Measurements from ENCODE around the gene NKIRAS1.
A peak's percentile ranks its signal among the peaks of the same experiment; 100 is the strongest.
"Not testable (repeated sequence)": the region's sequence is repeated elsewhere in the genome, so short reads cannot be mapped to it uniquely, and the experiment has no call there.

NKIRAS1 gene

GRCh38 chr3:23874359-23875112, 42.3 kb downstream of the NKIRAS1 start:
- CTCF ChIA-PET = interaction anchor here (0.9 to 2.2 kb wide), 5 partner anchors 10 to 417 kb away, joined by 3 to 8 read pairs (median 3); no protein-coding TSS in a partner anchor
- no peak overlapping the region for H3K4me3 ChIP-seq (ENCODE audit: low read depth, low read length)
- POLR2A ChIA-PET = interaction anchor here (0.9 kb wide), 1 partner anchor 42 kb away, joined by 3 read pairs; the partner anchor contains the start of genes NKIRAS1 and RPL15
- TF ChIP-seq, protein P1, sequence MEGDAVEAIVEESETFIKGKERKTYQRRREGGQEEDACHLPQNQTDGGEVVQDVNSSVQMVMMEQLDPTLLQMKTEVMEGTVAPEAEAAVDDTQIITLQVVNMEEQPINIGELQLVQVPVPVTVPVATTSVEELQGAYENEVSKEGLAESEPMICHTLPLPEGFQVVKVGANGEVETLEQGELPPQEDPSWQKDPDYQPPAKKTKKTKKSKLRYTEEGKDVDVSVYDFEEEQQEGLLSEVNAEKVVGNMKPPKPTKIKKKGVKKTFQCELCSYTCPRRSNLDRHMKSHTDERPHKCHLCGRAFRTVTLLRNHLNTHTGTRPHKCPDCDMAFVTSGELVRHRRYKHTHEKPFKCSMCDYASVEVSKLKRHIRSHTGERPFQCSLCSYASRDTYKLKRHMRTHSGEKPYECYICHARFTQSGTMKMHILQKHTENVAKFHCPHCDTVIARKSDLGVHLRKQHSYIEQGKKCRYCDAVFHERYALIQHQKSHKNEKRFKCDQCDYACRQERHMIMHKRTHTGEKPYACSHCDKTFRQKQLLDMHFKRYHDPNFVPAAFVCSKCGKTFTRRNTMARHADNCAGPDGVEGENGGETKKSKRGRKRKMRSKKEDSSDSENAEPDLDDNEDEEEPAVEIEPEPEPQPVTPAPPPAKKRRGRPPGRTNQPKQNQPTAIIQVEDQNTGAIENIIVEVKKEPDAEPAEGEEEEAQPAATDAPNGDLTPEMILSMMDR (IDR thresholded peaks at IDR 0.05; ENCODE audit: insufficient read depth, low read length, missing control alignments) = no peak
- DNase-seq (ENCODE audit: low read depth, low spot score) = peak; percentile 78

DNA sequence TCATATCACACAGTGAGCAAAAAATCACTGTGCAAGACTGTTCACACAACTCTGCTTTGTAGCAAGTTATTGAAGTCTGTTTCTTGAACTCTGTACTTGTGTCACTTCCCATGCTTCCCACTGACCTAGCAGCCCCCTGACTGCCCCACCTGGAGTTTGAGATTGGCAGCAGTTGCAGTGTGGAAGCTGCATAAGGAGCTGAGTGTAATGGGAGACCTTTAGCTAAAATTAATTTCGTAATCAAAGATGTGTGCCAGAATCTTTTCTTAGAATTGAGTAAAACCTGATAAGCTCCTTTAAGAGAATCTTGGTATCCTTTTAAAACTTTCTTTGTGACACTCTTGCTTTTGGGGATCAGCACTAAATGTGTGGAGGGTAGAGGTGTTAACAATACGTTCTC, 42.8 kb downstream of the NKIRAS1 start:
- DNase-seq (ENCODE audit: low read depth, low spot score) = no peak
- TF ChIP-seq, protein P1 (IDR thresholded peaks at IDR 0.05; ENCODE audit: insufficient read depth, low read length, missing control alignments) = no peak
- ChIA-PET CTCF (interaction anchor here (0.9 to 2.2 kb wide), 5 partner anchors 10 to 417 kb away, joined by 3 to 8 read pairs (median 3); no protein-coding TSS in a partner anchor), POLR2A (no interaction called here)
- no peak overlapping the region for H3K4me3 ChIP-seq (ENCODE audit: low read depth, low read length)

- CTCF ChIA-PET = no interaction called here
- TF ChIP-seq, protein P1 (IDR thresholded peaks at IDR 0.05; ENCODE audit: insufficient read depth, low read length, missing control alignments) = no peak
- POLR2A ChIA-PET = no interaction called here
- DNase-seq (ENCODE audit: low read depth, low spot score) = no peak
- no peak overlapping the region for H3K4me3 ChIP-seq (ENCODE audit: low read depth, low read length)
Measured at GRCh38 chr3:23872330-23872729, 44.5 kb downstream of the NKIRAS1 start.

DNA sequence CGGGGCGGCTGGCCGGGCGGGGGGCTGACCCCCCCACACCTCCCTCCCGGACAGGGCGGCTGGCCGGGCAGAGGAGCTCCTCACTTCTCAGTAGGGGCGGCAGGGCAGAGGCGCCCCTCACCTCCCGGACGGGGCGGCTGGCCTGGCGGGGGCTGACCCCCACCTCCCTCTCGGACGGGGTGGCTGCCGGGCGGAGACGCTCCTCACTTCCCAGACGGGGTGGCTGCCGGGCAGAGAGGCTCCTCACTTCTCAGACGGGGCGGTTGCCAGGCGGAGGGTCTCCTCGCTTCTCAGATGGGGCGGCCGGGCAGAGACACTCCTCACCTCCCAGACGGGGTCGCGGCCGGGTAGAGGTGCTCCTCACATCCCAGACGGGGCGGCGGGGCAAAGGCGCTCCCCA, 45.4 kb downstream of the NKIRAS1 start:
- H3K4me3 ChIP-seq (ENCODE audit: low read depth, low read length); POLR2A ChIA-PET; CTCF ChIA-PET; DNase-seq (ENCODE audit: low read depth, low spot score): not testable (repeated sequence)

- H3K4me3 ChIP-seq (ENCODE audit: low read depth, low read length); POLR2A ChIA-PET; DNase-seq (ENCODE audit: low read depth, low spot score): not testable (repeated sequence)
- CTCF ChIA-PET = interaction anchor here (1.0 to 1.3 kb wide), 2 partner anchors 13 to 18 kb away, joined by 3 to 10 read pairs; no protein-coding TSS in a partner anchor
Measured at GRCh38 chr3:23870663-23871043, 46.1 kb downstream of the NKIRAS1 start.

DNA sequence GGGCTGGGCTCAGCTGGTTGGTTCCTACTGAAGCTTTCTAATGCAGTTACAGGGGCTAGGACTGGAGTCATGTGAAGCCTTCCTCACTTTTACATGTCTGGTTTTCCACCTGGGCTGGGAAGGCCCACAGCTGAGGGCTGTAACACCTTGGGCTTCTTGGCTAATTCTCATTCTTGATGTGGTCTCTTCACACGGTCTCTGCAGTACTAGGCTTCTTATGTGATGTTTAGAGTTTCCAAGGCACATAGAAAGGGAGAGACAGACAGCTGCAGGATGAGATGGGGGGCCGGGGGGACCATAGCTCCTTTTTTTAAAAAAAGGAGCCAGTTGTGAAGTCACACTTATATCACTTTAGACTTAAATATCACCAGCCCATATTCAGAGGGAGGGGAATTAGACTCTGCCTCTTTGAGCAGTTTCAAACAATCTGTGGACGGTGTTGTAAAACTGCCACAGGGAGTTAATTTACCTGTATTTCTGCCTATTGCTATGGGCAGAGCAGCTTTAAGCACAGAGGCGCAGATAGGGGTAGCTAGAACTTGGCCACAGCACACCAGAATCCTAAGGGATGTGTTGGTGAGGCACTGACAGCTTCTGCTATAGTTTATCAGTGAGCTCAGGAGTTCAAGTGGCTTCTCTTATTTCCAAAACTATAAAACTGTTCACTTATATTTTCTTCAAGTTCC, 46.7 kb downstream of the NKIRAS1 start:
- POLR2A ChIA-PET = no interaction called here
- no peak for DNase-seq (ENCODE audit: low read depth, low spot score)
- CTCF ChIA-PET = interaction anchor here (1.0 to 1.3 kb wide), 2 partner anchors 14 to 19 kb away, joined by 3 to 10 read pairs; no protein-coding TSS in a partner anchor
- TF ChIP-seq, protein P1 (IDR thresholded peaks at IDR 0.05; ENCODE audit: insufficient read depth, low read length, missing control alignments) = no peak
- no peak overlapping the region for H3K4me3 ChIP-seq (ENCODE audit: low read depth, low read length)

- POLR2A ChIA-PET = no interaction called here
- TF ChIP-seq, protein P1 (IDR thresholded peaks at IDR 0.05; ENCODE audit: insufficient read depth, low read length, missing control alignments) = no peak
- H3K4me3 ChIP-seq (ENCODE audit: low read depth, low read length) = no peak overlapping the region
- DNase-seq (ENCODE audit: low read depth, low spot score) = no peak
- CTCF ChIA-PET = no interaction called here
Measured at GRCh38 chr3:23867838-23868237, 49.0 kb downstream of the NKIRAS1 start.
